Measurements from ENCODE around the gene RASGRP2.
"Not testable (repeated sequence)": the region's sequence is repeated elsewhere in the genome, so short reads cannot be mapped to it uniquely, and the experiment has no call there.

Gene RASGRP2

DNA sequence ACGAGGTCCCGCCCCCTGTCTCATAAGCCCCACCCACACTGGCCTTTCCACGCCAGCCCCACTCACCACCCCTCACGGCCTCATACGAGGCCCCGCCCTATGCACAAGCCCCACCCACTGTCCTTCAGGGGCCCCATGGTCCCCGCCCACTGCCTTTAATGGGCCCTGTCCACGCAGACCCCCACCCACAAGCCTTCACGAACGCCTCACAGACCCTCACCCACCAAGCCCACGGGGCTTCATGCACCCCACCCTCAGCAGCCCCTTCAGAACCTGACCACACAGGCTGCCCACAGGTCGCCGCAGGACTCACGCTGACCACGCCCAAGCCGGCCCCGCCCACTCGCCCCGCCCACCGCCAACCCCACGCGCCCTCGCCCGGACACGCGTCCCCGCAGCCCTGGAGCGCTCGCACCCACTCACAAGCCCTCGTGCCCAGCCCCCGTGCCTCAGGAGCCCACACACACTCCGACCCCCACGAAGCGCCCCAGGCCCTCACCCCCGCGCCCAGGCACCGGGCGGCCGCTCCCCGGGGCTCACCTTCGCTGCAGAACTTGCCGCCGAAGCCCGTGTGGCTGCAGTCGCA is 31.4 kb downstream of the RASGRP2 start:
- H3K36me3 ChIP-seq (ENCODE audit: insufficient read depth, low read length), result no peaks in the 10 kb centered on the region
- H3K4me3 ChIP-seq (ENCODE audit: low read length), result no peak overlapping the region
- no peaks in the 10 kb centered on the region for H3K9me3 ChIP-seq (ENCODE audit: low read length)
- H3K4me1 ChIP-seq (ENCODE audit: insufficient read depth, low read length), result peaks cover 35% of the 10 kb centered on the region
- H3K27me3 ChIP-seq (ENCODE audit: insufficient read depth, low read length), result peaks cover 9% of the 10 kb centered on the region
- H2AFZ ChIP-seq (ENCODE audit: low read depth, low read length), result no peak overlapping the region

DNA sequence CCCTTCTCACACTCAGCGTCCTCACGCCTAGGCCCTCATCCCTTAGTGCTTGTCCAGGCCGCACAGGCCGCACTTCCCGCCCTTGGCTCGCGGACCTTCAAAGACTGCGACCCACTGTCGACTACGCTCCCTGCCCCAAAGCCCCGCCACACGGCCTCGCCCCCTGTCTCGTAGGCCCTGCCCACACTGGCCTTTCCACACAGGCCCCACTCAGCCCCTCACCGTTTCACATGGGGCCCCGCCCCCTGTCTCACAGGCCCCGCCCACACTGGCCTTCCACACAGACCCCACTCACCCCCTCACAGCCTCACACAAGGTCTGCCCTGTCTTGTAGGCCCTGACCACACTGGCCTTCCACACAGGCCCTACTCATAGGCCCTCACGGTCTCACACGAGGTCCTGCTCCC is 32.0 kb downstream of the RASGRP2 start:
- H3K27me3 ChIP-seq (ENCODE audit: insufficient read depth, low read length), result peaks cover 9% of the 10 kb centered on the region
- no peak overlapping the region for H3K4me3 ChIP-seq (ENCODE audit: low read length)
- H3K36me3 ChIP-seq (ENCODE audit: insufficient read depth, low read length), result no peaks in the 10 kb centered on the region

DNA sequence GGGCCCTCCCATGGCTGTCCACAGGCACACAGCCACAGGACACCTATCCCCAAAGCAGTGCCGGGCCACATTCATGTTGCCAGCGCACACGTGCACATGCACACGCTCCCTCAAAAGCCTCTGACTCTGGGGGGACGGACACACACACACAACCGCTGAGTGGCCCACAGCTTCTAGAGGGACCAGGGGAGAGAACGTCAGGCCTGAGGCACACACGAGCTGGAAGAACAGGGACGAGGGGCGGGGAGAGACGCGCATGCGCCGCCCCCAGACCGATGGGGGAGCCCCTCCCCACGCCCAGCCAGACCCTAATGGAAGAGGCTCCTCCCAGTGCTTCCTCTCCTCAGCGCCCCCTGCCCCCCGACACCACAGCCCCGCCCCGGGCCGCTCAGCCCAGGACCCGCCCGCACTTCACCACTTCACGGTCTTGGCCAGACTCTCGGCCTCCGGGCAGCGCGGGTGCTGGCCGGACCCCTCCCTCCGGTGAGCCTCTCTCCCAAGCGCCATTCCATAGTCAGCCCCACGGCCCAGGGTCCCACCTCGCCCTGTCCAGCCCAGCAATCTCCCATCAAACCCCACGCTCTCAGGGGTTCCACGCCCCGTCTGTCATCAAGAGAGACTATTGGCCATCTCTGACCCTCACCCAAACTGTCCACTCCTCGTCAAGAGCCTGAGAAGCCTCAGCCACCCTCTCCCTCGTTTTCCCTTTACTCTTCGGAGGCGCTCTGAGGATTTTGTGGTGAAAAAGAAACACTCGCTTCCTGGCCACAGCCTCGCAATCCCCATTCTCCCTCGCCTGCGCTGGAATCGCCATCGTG is 32.6 kb downstream of the RASGRP2 start:
- no peaks in the 10 kb centered on the region for H3K36me3 ChIP-seq (ENCODE audit: insufficient read depth, low read length)
- peaks cover 23% of the 10 kb centered on the region for H3K4me1 ChIP-seq (ENCODE audit: insufficient read depth, low read length)
- no peaks in the 10 kb centered on the region for H3K9me3 ChIP-seq (ENCODE audit: low read length)
- peaks cover 9% of the 10 kb centered on the region for H3K27me3 ChIP-seq (ENCODE audit: insufficient read depth, low read length)
- H2AFZ ChIP-seq (ENCODE audit: low read depth, low read length), result no peak overlapping the region
- H3K4me3 ChIP-seq (ENCODE audit: low read length), result no peak overlapping the region

More for the DNA sequence above, 32.0 kb downstream of the RASGRP2 start:
- Histone ChIP-seq H2AFZ (ENCODE audit: low read depth, low read length) (no peak overlapping the region), H3K4me1 (ENCODE audit: insufficient read depth, low read length) (peaks cover 30% of the 10 kb centered on the region), H3K9me3 (ENCODE audit: low read length) (no peaks in the 10 kb centered on the region)

DNA sequence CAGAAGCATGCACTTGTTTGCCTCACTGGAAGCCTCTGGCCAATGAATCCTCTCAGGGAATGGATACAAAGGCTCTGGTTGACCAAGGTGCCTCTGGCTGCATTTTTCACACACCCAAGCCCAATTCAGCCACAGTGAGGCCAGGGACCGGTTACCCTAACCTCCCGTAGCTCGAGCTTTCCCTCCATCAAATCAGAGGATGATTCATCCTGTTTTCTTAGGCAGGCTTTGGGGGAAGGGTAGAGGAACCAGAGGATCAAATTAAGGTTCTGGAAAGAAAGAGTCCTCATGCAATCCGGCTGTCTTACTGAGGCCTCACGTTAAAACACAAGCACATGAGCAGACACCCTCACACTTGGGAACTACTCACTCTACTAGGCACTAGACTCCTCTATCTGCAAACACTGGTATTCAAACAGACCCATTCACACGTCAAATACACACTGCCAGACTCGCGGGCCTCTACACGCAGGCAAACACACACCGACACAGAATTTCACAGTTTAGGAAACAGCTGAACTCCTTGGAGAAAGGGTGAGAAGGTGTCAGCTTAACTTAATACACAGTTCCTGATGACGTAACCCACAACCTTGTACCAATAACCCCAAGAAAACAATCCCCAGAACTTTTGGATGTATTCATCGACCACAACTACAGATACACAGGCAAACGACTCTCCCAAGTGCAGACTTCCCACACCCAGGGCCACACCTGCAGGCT is 33.4 kb downstream of the RASGRP2 start:
- peaks cover 9% of the 10 kb centered on the region for H3K27me3 ChIP-seq (ENCODE audit: insufficient read depth, low read length)
- no peak overlapping the region for H3K4me3 ChIP-seq (ENCODE audit: low read length)
- H3K4me1 ChIP-seq (ENCODE audit: insufficient read depth, low read length), result peaks cover 18% of the 10 kb centered on the region
- no peaks in the 10 kb centered on the region for H3K36me3 ChIP-seq (ENCODE audit: insufficient read depth, low read length)
- H3K9me3 ChIP-seq (ENCODE audit: low read length), result no peaks in the 10 kb centered on the region
- H2AFZ ChIP-seq (ENCODE audit: low read depth, low read length), result no peak overlapping the region

DNA sequence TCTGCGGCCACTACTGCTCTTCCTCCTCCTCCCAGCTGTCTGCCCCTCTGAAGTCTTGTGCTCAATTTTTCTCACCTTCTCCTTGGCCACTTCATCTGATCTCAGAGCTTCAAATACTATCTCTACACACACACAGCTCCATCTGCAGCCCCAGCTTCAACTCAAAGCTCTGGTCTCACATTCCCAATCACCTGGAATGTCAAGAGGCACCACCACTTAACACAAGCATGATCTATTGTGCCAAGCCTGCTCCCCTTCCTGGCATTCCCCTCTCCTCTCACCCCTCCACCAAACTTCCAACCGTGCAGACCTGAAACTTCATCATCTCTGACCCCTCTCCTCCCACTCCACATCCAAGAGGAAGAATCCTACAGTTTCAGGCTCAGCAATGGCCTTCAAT is 38.4 kb downstream of the RASGRP2 start:
- no peak overlapping the region for H3K4me3 ChIP-seq (ENCODE audit: low read length)
- peaks cover 2% of the 10 kb centered on the region for H3K27me3 ChIP-seq (ENCODE audit: insufficient read depth, low read length)
- H3K36me3 ChIP-seq (ENCODE audit: insufficient read depth, low read length), result no peaks in the 10 kb centered on the region
- peaks cover 4% of the 10 kb centered on the region for H3K4me1 ChIP-seq (ENCODE audit: insufficient read depth, low read length)
- H3K9me3 ChIP-seq (ENCODE audit: low read length), result no peaks in the 10 kb centered on the region
- no peak overlapping the region for H2AFZ ChIP-seq (ENCODE audit: low read depth, low read length)

DNA sequence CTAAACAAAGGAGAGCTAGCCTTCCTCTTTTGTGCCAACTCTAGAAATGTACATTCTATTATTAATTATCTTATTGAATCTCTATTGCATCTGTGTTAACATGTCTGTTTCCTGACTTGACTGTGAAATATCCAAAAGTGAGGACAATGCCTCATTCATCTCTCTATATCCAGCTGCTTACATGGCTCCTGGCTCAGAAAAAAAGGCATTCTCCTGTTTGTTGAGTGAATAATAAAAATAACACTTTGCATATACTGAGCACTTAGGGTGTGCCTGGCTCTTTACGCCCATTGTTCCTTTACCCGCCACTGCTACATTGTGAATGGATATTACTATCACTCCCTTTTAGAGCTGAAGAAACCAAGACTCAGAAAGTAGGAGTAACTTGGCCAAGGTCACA is 40.9 kb downstream of the RASGRP2 start:
- no peaks in the 10 kb centered on the region for H3K36me3 ChIP-seq (ENCODE audit: insufficient read depth, low read length)
- no peak overlapping the region for H3K4me3 ChIP-seq (ENCODE audit: low read length)
- no peaks in the 10 kb centered on the region for H3K9me3 ChIP-seq (ENCODE audit: low read length)
- no peaks in the 10 kb centered on the region for H3K4me1 ChIP-seq (ENCODE audit: insufficient read depth, low read length)
- no peak overlapping the region for H2AFZ ChIP-seq (ENCODE audit: low read depth, low read length)
- peaks cover 2% of the 10 kb centered on the region for H3K27me3 ChIP-seq (ENCODE audit: insufficient read depth, low read length)

DNA sequence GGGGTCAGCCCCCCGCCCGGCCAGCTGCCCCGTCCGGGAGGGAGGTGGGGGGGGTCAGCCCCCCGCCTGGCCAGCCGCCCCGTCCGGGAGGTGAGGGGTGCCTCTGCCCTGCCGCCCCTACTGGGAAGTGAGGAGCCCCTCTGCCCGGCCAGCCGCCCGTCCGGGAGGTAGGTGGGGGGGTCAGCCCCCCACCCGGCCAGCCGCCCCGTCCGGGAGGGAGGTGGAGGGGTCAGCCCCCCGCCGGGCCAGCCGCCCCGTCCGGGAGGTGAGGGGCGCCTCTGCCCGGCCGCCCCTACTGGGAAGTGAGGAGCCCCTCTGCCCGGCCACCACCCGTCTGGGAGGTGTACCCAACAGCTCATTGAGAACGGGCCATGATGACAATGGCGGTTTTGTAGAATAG is 42.0 kb downstream of the RASGRP2 start:
- H3K9me3 ChIP-seq (ENCODE audit: low read length); H2AFZ ChIP-seq (ENCODE audit: low read depth, low read length); H3K4me1 ChIP-seq (ENCODE audit: insufficient read depth, low read length); H3K36me3 ChIP-seq (ENCODE audit: insufficient read depth, low read length); H3K4me3 ChIP-seq (ENCODE audit: low read length); H3K27me3 ChIP-seq (ENCODE audit: insufficient read depth, low read length): not testable (repeated sequence)

DNA sequence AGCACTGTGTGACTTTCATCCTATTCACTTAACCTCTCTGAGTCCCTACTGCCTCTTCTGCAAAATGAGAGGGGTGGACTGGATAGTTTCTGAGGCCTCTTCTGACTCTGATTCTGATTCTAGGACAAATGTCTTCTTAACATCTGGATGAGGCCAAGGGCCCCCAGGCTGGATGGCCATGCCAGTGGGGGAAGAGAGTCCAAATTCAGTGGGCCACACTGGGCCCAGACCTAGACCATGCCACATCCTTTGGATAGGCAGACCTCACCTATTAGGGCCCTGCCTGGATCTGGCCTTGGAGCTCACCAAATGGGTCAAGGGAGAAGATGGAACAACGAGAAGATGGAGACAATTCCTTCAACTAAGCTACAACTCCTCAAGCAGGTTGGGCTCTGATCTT is 45.5 kb downstream of the RASGRP2 start:
- no peaks in the 10 kb centered on the region for H3K36me3 ChIP-seq (ENCODE audit: insufficient read depth, low read length)
- H3K4me1 ChIP-seq (ENCODE audit: insufficient read depth, low read length), result peaks cover 18% of the 10 kb centered on the region
- no peak overlapping the region for H2AFZ ChIP-seq (ENCODE audit: low read depth, low read length)
- H3K9me3 ChIP-seq (ENCODE audit: low read length), result no peaks in the 10 kb centered on the region
- H3K4me3 ChIP-seq (ENCODE audit: low read length), result no peak overlapping the region
- H3K27me3 ChIP-seq (ENCODE audit: insufficient read depth, low read length), result no peaks in the 10 kb centered on the region

DNA sequence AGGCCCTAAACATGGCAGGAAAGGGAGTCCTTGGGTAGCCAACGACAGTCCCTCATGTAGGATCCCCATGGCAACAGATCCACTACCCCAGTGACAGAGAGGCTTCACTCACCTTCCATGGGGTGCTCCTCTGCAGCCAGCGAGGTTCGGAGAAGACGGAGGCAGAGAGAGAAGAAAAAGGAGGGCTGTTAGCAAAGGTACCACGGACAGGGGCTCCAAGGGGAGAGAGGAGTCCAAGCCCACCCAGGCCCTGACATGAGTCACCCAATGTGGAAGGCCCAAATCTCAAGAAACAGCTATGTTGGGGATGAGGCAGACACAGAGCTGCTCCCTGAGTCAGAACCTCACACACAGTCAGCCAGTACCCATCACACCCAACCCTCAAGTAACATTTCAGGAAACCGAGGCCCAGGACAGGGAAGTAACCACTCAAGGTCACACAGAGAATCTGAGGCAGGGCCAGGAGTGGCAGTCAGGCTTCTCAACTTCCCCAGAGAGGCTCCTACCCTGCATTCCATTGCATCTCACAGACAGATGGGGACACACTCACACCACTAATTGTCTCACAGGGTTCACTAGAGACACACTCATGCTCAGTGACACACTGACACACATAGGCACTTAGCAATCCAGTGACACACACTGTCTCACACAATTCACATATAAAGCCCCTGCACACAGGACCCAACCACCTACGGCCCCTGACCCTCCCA is 46.1 kb downstream of the RASGRP2 start:
- Histone ChIP-seq H3K4me1 (ENCODE audit: insufficient read depth, low read length) (peaks cover 23% of the 10 kb centered on the region), H3K27me3 (ENCODE audit: insufficient read depth, low read length) (no peaks in the 10 kb centered on the region), H2AFZ (ENCODE audit: low read depth, low read length) (no peak overlapping the region), H3K36me3 (ENCODE audit: insufficient read depth, low read length) (no peaks in the 10 kb centered on the region), H3K9me3 (ENCODE audit: low read length) (no peaks in the 10 kb centered on the region), H3K4me3 (ENCODE audit: low read length) (no peak overlapping the region)

DNA sequence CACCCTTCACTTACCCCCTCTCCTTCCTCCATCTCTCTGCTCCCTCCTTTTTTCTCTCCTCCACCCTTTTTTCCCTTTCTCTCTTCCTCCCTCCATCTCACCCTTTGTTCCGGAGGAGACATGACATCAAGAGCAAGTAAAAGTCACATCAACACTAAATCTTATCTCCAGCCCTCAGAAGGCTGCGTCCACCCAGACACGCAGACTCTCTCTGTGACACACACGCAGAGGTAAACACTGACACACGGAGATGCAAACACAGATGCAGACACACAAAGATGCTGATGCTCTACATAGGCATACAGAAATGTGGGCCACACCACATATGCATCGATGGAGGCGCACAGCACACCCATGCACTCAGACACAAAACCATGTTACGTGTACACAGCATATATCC is 47.9 kb downstream of the RASGRP2 start:
- no peaks in the 10 kb centered on the region for H3K36me3 ChIP-seq (ENCODE audit: insufficient read depth, low read length)
- no peaks in the 10 kb centered on the region for H3K9me3 ChIP-seq (ENCODE audit: low read length)
- H3K27me3 ChIP-seq (ENCODE audit: insufficient read depth, low read length), result no peaks in the 10 kb centered on the region
- H2AFZ ChIP-seq (ENCODE audit: low read depth, low read length), result no peak overlapping the region
- H3K4me3 ChIP-seq (ENCODE audit: low read length), result no peak overlapping the region
- H3K4me1 ChIP-seq (ENCODE audit: insufficient read depth, low read length), result peaks cover 25% of the 10 kb centered on the region

DNA sequence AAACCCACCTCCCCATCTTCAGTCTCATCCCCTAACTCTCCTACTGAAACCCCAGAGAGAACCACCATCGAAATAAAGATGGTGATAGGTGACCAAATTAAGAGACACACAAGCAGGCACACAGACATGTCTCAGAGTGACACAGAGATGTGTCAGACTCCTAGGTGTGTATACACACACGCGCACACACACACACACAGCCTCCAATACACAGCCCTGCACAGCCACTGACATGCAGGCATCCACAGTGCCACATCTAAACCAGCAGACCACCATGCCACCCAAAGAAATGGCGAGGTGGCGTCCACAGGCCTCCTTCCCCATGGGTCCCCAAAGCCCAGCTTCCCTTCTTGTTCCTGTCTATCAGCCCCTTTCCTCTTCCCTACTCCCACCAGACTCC is 48.4 kb downstream of the RASGRP2 start:
- Histone ChIP-seq H3K4me3 (ENCODE audit: low read length) (no peak overlapping the region), H2AFZ (ENCODE audit: low read depth, low read length) (no peak overlapping the region), H3K36me3 (ENCODE audit: insufficient read depth, low read length) (no peaks in the 10 kb centered on the region), H3K9me3 (ENCODE audit: low read length) (no peaks in the 10 kb centered on the region), H3K4me1 (ENCODE audit: insufficient read depth, low read length) (peaks cover 25% of the 10 kb centered on the region), H3K27me3 (ENCODE audit: insufficient read depth, low read length) (no peaks in the 10 kb centered on the region)

DNA sequence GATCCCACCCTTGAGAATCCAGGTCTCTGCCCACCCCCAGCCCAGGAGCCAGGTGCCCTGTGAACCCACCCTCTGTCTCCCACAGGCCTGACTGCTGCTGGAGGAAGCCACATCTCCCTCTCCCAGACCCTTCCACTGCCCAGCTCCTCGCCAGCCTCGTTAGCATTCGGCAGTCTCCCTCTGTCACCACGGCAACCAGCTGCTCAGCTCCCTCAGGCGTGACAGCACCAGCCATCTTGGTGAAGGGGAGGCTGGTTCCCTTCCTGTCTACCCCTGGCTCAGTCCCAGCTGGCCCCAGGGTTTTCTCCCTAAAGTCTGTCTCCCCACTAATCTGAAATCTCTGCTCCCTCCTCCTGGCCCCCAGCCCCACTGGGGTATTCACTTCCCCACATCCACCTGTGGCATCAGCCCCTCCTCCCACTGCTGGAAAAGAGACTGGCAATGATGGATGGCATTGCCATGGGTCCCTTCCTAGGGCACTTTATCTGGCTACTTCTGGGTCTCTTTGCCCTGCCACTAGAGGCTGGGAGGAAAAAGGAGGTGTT is 49.0 kb downstream of the RASGRP2 start:
- no peaks in the 10 kb centered on the region for H3K36me3 ChIP-seq (ENCODE audit: insufficient read depth, low read length)
- H3K4me3 ChIP-seq (ENCODE audit: low read length), result no peak overlapping the region
- no peaks in the 10 kb centered on the region for H3K27me3 ChIP-seq (ENCODE audit: insufficient read depth, low read length)
- peaks cover 25% of the 10 kb centered on the region for H3K4me1 ChIP-seq (ENCODE audit: insufficient read depth, low read length)
- no peaks in the 10 kb centered on the region for H3K9me3 ChIP-seq (ENCODE audit: low read length)
- H2AFZ ChIP-seq (ENCODE audit: low read depth, low read length), result peak overlapping the region; percentile 14
